SK-N-SH treated with all-trans-retinoic acid at 6 μM for 48 hours (cell line): ENCODE results near the gene PEAR1.
A peak's percentile ranks its signal among the peaks of the same experiment; 100 is the strongest.

Source experiments
- ATAC-seq: fragments of 200-7000 bp; cut with Tn5 transposase; 3 replicates; pipeline ENCODE4 v1.9.1; 2020; ENCODE audit warnings: mild to moderate bottlenecking, moderate library complexity
- ARNTL ChIP-seq: fragments of 450-650 bp; formaldehyde crosslinking; IDR thresholded peaks from 2 replicates; pipeline ENCODE4 v1.5.0; 2020; ENCODE audit warnings: low read depth, mild to moderate bottlenecking, moderate library complexity, borderline replicate concordance
- BACH2 ChIP-seq: fragments of 250-450 bp; sonication (Bioruptor Pico); IDR thresholded peaks from 2 replicates; pipeline ENCODE4 v1.9.0; 2021; ENCODE audit warnings: mild to moderate bottlenecking, borderline replicate concordance
- CREB5 ChIP-seq: fragments of 250-450 bp; sonication (Bioruptor Pico); IDR thresholded peaks from 2 replicates; pipeline ENCODE4 v1.5.1; 2020; ENCODE audit warnings: low read depth, mild to moderate bottlenecking, moderate library complexity
- CSDC2 ChIP-seq: fragments of 250-450 bp; sonication (Bioruptor Pico); IDR thresholded peaks from 2 replicates; pipeline ENCODE4 v1.5.0; 2020; ENCODE audit warnings: mild to moderate bottlenecking, moderate library complexity
- CSRNP3 ChIP-seq: fragments of 250-450 bp; sonication (Bioruptor Pico); IDR thresholded peaks from 2 replicates; pipeline ENCODE4 v1.5.1; 2021; ENCODE audit warnings: mild to moderate bottlenecking, moderate library complexity
- ESRRG ChIP-seq: fragments of 250-450 bp; sonication (Bioruptor Pico); IDR thresholded peaks from 2 replicates; pipeline ENCODE4 v1.6.1; 2021; ENCODE audit warnings: mild to moderate bottlenecking
- GLIS3 ChIP-seq: fragments of 250-450 bp; sonication (Bioruptor Pico); IDR thresholded peaks from 2 replicates; pipeline ENCODE4 v1.5.0; 2020; ENCODE audit warnings: mild to moderate bottlenecking, moderate library complexity
- ISL1 ChIP-seq: fragments of 250-450 bp; sonication (Bioruptor Pico); IDR thresholded peaks from 2 replicates; pipeline ENCODE4 v2.1.2; 2022; ENCODE audit warnings: mild to moderate bottlenecking, moderate library complexity
- OSR1 ChIP-seq: fragments of 250-450 bp; sonication (Bioruptor Pico); IDR thresholded peaks from 2 replicates; pipeline ENCODE4 v1.8.0; 2022; ENCODE audit warnings: moderate library complexity, mild to moderate bottlenecking, inconsistent platforms
- POU6F1 ChIP-seq: fragments of 250-450 bp; sonication (Bioruptor Pico); IDR thresholded peaks from 2 replicates; pipeline ENCODE4 v1.8.0; 2021; ENCODE audit warnings: low read depth, mild to moderate bottlenecking, moderate library complexity, borderline replicate concordance
- PPARA ChIP-seq: fragments of 250-450 bp; sonication (Bioruptor Pico); IDR thresholded peaks from 2 replicates; pipeline ENCODE4 v1.5.0; 2020; ENCODE audit warnings: mild to moderate bottlenecking, borderline replicate concordance
- RARB ChIP-seq: fragments of 250-450 bp; sonication (Bioruptor Pico); IDR thresholded peaks from 2 replicates; pipeline ENCODE4 v1.8.0; 2021; ENCODE audit warnings: mild to moderate bottlenecking, moderate library complexity
- SNAI2 ChIP-seq: fragments of 250-450 bp; sonication (Bioruptor Pico); IDR thresholded peaks from 2 replicates; pipeline ENCODE4 v1.5.0; 2020; ENCODE audit warnings: mild to moderate bottlenecking, moderate library complexity
- TCF4 ChIP-seq: fragments of 250-450 bp; sonication (Bioruptor Pico); IDR thresholded peaks from 2 replicates; pipeline ENCODE4 v1.8.0; 2021; ENCODE audit warnings: mild to moderate bottlenecking, moderate library complexity, borderline replicate concordance
- TOX ChIP-seq: fragments of 250-450 bp; sonication (Bioruptor Pico); IDR thresholded peaks from 2 replicates; pipeline ENCODE4 v1.8.0; 2021; ENCODE audit warnings: mild to moderate bottlenecking, moderate library complexity, borderline replicate concordance
- TSHZ2 ChIP-seq: fragments of 250-450 bp; sonication (Bioruptor Pico); IDR thresholded peaks from 2 replicates; pipeline ENCODE4 v1.5.0; 2020; ENCODE audit warnings: mild to moderate bottlenecking, moderate library complexity
- ZFP30 ChIP-seq: fragments of 450-650 bp; formaldehyde crosslinking; IDR thresholded peaks from 2 replicates; pipeline ENCODE4 v1.5.0; 2022; ENCODE audit warnings: mild to moderate bottlenecking, moderate library complexity
- ZNF565 ChIP-seq: fragments of 450-650 bp; formaldehyde crosslinking; conservative IDR thresholded peaks from 2 replicates; pipeline ENCODE4 v1.5.0; 2020; ENCODE audit warnings: low read depth, mild to moderate bottlenecking, moderate library complexity
- ZNF70 ChIP-seq: fragments of 450-650 bp; formaldehyde crosslinking; IDR thresholded peaks from 2 replicates; pipeline ENCODE4 v1.5.0; 2020; ENCODE audit warnings: mild to moderate bottlenecking, moderate library complexity
- ZNF8 ChIP-seq: fragments of 450-650 bp; formaldehyde crosslinking; IDR thresholded peaks from 2 replicates; pipeline ENCODE4 v1.5.0; 2020; ENCODE audit warnings: mild to moderate bottlenecking, moderate library complexity

The PEAR1 gene

GRCh38 chr1:156947818-156948525 is 54.5 kb downstream of the PEAR1 start:
- TF ChIP-seq ARNTL (CRISPR knock-in tag) (no peak), POU6F1 (no peak), ESRRG (CRISPR knock-in tag) (no peak), PPARA (no peak), ZNF8 (CRISPR knock-in tag) (no peak), TCF4 (CRISPR knock-in tag) (no peak), GLIS3 (CRISPR knock-in tag) (no peak), ZNF70 (CRISPR knock-in tag) (no peak)
- ATAC-seq: no peak

- ATAC-seq: peak; percentile 35; the same call in 1 of the 3 replicates
- no peak for TF ChIP-seq ZNF8 (CRISPR knock-in tag)
- TF ChIP-seq ZNF565 (CRISPR knock-in tag): no peak
- TF ChIP-seq ZFP30 (CRISPR knock-in tag): no peak
- no peak for TF ChIP-seq TCF4 (CRISPR knock-in tag)
- no peak for TF ChIP-seq TSHZ2 (CRISPR knock-in tag)
- TF ChIP-seq SNAI2 (CRISPR knock-in tag): no peak
These were observed 55.2 kb downstream of the PEAR1 start for GRCh38 chr1:156948708-156949107.

- no peak for ATAC-seq
- TF ChIP-seq SNAI2 (CRISPR knock-in tag) (no peak), BACH2 (no peak), TCF4 (CRISPR knock-in tag) (no peak), POU6F1 (no peak), ESRRG (CRISPR knock-in tag) (no peak)
These were observed 55.6 kb downstream of the PEAR1 start for GRCh38 chr1:156949127-156949526.

GRCh38 chr1:156951371-156951770 is 57.9 kb downstream of the PEAR1 start:
- no peak for ATAC-seq
- TF ChIP-seq ESRRG (CRISPR knock-in tag): no peak
- TF ChIP-seq PPARA: no peak
- no peak for TF ChIP-seq OSR1 (CRISPR knock-in tag)
- TF ChIP-seq ZNF565 (CRISPR knock-in tag): no peak
- TF ChIP-seq ISL1 (CRISPR knock-in tag): no peak
- TF ChIP-seq TSHZ2 (CRISPR knock-in tag): no peak
- TF ChIP-seq POU6F1: no peak
- no peak for TF ChIP-seq CREB5 (CRISPR knock-in tag)
- TF ChIP-seq TCF4 (CRISPR knock-in tag): no peak
- TF ChIP-seq ARNTL (CRISPR knock-in tag): no peak
- no peak for TF ChIP-seq ZFP30 (CRISPR knock-in tag)
- TF ChIP-seq RARB (CRISPR knock-in tag): no peak
- no peak for TF ChIP-seq CSDC2 (CRISPR knock-in tag)
- no peak for TF ChIP-seq TOX
- TF ChIP-seq ZNF8 (CRISPR knock-in tag): no peak
- no peak for TF ChIP-seq ZNF70 (CRISPR knock-in tag)
- no peak for TF ChIP-seq BACH2
- TF ChIP-seq CSRNP3 (CRISPR knock-in tag): no peak
